Measurements from ENCODE around the gene SLC9A3. TPM values are rescaled to one million over a fixed set of nuclear protein-coding genes. Genes with fewer than 3 reads are reported as not detected.

SLC9A3 gene
- total and polyA plus RNA-seq, 4 donors: 0.94 to 3.8 (median 1.5) TPM

DNA sequence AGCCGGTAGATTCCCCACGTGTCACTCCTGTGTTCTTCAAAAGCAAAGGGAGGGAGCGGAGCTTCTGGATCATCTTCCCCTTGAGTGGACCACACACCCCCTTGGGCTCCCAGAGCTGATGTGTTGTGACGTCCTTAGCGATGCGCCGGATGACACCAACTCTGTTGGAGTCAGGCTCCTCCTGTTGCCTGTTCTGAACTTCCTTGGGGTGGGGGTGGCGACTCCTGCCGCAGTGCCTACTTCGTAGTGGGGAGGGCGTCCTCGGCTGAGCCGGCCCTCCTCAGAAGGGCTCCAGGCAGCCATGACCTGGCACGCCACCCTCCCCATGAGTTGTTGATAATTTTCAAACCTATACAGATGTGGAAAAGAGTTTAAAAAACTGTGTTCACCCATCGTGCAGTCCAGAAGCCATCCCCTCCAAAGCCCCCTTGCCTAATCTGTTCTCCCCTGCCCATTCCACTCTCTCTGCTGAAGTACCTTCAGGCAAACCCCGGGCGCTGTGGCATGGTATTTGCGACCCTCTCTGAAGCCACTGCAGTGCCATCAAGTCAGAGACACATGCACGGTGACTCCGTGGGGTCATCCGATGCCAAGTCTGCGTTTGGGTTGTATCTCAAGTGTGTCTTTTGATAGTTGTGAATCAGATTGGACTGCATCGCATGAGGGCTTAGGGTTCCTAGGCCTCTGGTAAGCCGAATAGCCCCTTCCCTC, 64.5 kb downstream of the SLC9A3 start:
- no peak for DNase-seq
- no peak for ATAC-seq (ENCODE audit: insufficient read depth, low FRiP score)

DNA sequence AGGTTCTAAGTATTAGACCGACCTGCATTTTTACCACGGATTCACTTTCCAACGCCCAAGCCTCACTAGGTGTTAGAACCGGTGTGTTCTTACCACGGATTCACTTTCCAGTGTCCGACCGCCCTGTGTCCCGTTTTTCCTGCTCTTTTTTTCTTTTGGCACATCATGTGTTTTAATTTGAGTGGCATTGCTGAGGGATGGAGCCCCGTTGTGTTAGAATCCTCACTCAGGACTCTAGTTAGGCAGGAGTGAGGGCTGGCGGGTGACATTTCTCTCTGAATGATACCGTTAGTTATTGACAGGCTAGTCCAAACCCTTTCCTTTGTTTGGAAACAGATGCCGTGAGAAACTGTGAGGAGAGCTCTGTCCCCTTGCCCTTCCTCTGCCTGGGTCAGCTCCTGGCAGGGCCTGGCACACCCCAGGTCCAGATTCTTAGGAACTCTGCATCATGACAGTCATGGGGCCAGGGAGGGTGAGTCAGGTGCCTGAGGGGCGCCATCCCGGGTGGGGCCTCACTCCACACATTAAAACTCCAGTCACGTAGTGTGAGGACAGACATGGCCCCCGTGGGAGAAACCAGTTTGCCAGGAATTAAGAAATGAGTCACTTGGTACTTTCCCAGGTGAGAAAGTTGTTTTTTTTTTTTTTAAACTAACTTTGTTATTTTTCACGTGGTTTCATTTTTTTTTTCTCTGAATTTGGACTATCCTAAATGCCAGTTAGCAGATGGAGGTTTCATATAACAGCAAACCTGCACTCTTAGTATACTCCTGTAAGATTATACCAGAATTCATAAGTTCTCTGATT, 65.5 kb downstream of the SLC9A3 start:
- no peak overlapping the region for H3K9ac ChIP-seq (ENCODE audit: insufficient read depth in 1 of 2, low read length in 2 of 2)
- H3K27ac ChIP-seq (ENCODE audit: low read depth in 1 of 2, low read length in 1 of 2): no peak overlapping the region
- peaks cover 0 to 4% (median 0%) of the 10 kb centered on the region in 5 donors for H3K4me1 ChIP-seq (ENCODE audit: control insufficient read depth in 5 of 5, insufficient read depth in 5 of 5, low read length in 5 of 5)
- H3K27me3 ChIP-seq (ENCODE audit: control insufficient read depth in 3 of 3, insufficient read depth in 3 of 3, low read length in 2 of 3): no peaks in the 10 kb centered on the region
- ATAC-seq (ENCODE audit: insufficient read depth, low FRiP score) (peak; percentile 58), DNase-seq (peak in 1 of 3 donors; percentile 9)
- WGBS, 2 donors: 81 to 87% methylated on average over 17 of the region's 17 CpGs
- H3K9me3 ChIP-seq (ENCODE audit: control insufficient read depth in 4 of 4, insufficient read depth in 3 of 4, low read length in 3 of 4): no peaks in the 10 kb centered on the region
- no peak overlapping the region for H3K4me3 ChIP-seq
- TF ChIP-seq, protein P1, sequence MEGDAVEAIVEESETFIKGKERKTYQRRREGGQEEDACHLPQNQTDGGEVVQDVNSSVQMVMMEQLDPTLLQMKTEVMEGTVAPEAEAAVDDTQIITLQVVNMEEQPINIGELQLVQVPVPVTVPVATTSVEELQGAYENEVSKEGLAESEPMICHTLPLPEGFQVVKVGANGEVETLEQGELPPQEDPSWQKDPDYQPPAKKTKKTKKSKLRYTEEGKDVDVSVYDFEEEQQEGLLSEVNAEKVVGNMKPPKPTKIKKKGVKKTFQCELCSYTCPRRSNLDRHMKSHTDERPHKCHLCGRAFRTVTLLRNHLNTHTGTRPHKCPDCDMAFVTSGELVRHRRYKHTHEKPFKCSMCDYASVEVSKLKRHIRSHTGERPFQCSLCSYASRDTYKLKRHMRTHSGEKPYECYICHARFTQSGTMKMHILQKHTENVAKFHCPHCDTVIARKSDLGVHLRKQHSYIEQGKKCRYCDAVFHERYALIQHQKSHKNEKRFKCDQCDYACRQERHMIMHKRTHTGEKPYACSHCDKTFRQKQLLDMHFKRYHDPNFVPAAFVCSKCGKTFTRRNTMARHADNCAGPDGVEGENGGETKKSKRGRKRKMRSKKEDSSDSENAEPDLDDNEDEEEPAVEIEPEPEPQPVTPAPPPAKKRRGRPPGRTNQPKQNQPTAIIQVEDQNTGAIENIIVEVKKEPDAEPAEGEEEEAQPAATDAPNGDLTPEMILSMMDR (IDR thresholded peaks at IDR 0.05; ENCODE audit: control extremely low read depth, extremely low read depth): no peak
- H3K36me3 ChIP-seq (ENCODE audit: control insufficient read depth in 4 of 4, insufficient read depth in 4 of 4, low read length in 4 of 4): peaks cover 12 to 59% (median 38%) of the 10 kb centered on the region in 4 donors

More for the DNA sequence above, 64.5 kb downstream of the SLC9A3 start:
- Histone ChIP-seq H3K27me3 (ENCODE audit: control insufficient read depth in 3 of 3, insufficient read depth in 3 of 3, low read length in 2 of 3) (no peaks in the 10 kb centered on the region), H3K4me3 (no peak overlapping the region), H3K27ac (ENCODE audit: low read depth in 1 of 2, low read length in 1 of 2) (no peak overlapping the region), H3K4me1 (ENCODE audit: control insufficient read depth in 5 of 5, insufficient read depth in 5 of 5, low read length in 5 of 5) (peaks cover 0 to 4% (median 0%) of the 10 kb centered on the region in 5 donors), H3K9me3 (ENCODE audit: control insufficient read depth in 4 of 4, insufficient read depth in 3 of 4, low read length in 3 of 4) (no peaks in the 10 kb centered on the region), H3K9ac (ENCODE audit: insufficient read depth in 1 of 2, low read length in 2 of 2) (no peak overlapping the region), H3K36me3 (ENCODE audit: control insufficient read depth in 4 of 4, insufficient read depth in 4 of 4, low read length in 4 of 4) (peaks cover 5 to 60% (median 41%) of the 10 kb centered on the region in 4 donors)
- 96 to 97% methylated on average over 24 of the region's 24 CpGs for WGBS, 2 donors
- TF ChIP-seq, protein P1 (IDR thresholded peaks at IDR 0.05; ENCODE audit: control extremely low read depth, extremely low read depth): no peak

DNA sequence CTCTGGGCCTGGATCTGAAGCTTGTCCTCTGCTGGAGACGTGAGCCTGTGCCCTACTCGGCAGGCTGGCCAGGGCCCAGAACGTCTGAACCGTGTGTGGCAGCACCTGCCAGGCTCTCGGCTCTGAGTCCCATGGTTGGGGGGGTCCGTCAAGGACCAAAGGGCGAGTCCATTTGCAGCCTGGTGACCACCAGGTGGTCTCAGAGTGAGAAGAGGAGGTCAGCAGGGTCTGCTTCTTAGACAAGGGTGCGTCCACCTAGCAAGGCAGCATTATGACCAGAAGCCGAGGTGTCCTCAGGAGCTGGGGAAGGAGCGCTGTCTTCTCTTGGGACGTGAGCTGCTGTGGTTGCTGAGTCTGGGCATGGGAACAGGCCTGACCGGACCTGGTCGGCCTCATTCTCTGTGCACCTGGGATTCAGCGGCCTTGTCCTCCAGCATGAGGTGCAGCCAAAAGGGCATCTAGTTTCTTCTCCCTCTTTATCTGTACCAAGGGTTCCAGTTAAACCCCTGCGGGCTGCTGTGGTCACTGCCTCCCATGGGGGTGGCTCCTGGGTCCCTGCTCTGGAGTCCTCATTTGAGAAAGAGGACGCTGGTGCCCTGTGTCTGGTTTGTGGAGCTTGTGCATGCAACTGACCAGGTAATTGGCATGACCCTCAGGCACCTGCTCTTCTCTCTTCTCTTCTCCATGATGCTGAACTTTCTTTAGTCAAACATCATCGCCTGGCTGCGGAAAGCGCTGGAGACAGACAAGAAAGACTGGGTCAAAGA, 66.9 kb downstream of the SLC9A3 start:
- peaks cover 16 to 68% (median 43%) of the 10 kb centered on the region in 4 donors for H3K36me3 ChIP-seq (ENCODE audit: control insufficient read depth in 4 of 4, insufficient read depth in 4 of 4, low read length in 4 of 4)
- ATAC-seq (ENCODE audit: insufficient read depth, low FRiP score) (no peak), DNase-seq (no peak)
- H3K27me3 ChIP-seq (ENCODE audit: control insufficient read depth in 3 of 3, insufficient read depth in 3 of 3, low read length in 2 of 3): no peaks in the 10 kb centered on the region
- H3K4me3 ChIP-seq: no peak overlapping the region
- H3K9me3 ChIP-seq (ENCODE audit: control insufficient read depth in 4 of 4, insufficient read depth in 3 of 4, low read length in 3 of 4): peaks cover 0 to 4% (median 0%) of the 10 kb centered on the region in 4 donors
- TF ChIP-seq, protein P1 (IDR thresholded peaks at IDR 0.05; ENCODE audit: control extremely low read depth, extremely low read depth): no peak
- WGBS, 2 donors: 96% methylated on average over 19 of the region's 19 CpGs
- H3K27ac ChIP-seq (ENCODE audit: low read depth in 1 of 2, low read length in 1 of 2): no peak overlapping the region
- no peak overlapping the region for H3K9ac ChIP-seq (ENCODE audit: insufficient read depth in 1 of 2, low read length in 2 of 2)
- peaks cover 0 to 4% (median 0%) of the 10 kb centered on the region in 5 donors for H3K4me1 ChIP-seq (ENCODE audit: control insufficient read depth in 5 of 5, insufficient read depth in 5 of 5, low read length in 5 of 5)

Data from lung (tissue), 12 donors.